Measurements from ENCODE around the gene EEF2KMT. TPM values are rescaled to one million over a fixed set of nuclear protein-coding genes. Genes with fewer than 3 reads are reported as not detected.
"Not testable (repeated sequence)": the region's sequence is repeated elsewhere in the genome, so short reads cannot be mapped to it uniquely, and the experiment has no call there.

EEF2KMT gene
- total and polyA plus RNA-seq, 8 donors, result 7.2 to 16.5 (median 13.0) TPM

- H3K4me3 ChIP-seq; intact Hi-C loops (cut with DNase I); DNase-seq; H3K27ac ChIP-seq; H3K27me3 ChIP-seq; H3K9me3 ChIP-seq; ATAC-seq: not testable (repeated sequence)
- Histone ChIP-seq H3K4me1 (peaks cover 0 to 10% of the 10 kb centered on the region in 2 donors), H3K36me3 (peaks cover 0 to 20% of the 10 kb centered on the region in 2 donors)
These were observed 3.8 kb downstream of the EEF2KMT start for GRCh38 chr16:5093746-5094145.

- H3K9me3 ChIP-seq; H3K27me3 ChIP-seq; H3K27ac ChIP-seq; H3K4me3 ChIP-seq; H3K4me1 ChIP-seq; ATAC-seq; DNase-seq; intact Hi-C loops (cut with DNase I): not testable (repeated sequence)
- peaks cover 0 to 26% of the 10 kb centered on the region in 2 donors for H3K36me3 ChIP-seq
These were observed 4.5 kb downstream of the EEF2KMT start for GRCh38 chr16:5093081-5093480.

- ATAC-seq, result not testable (repeated sequence)
These were observed 7.0 kb downstream of the EEF2KMT start for GRCh38 chr16:5090592-5090991.

GRCh38 chr16:5089911-5090555, 7.6 kb downstream of the EEF2KMT start:
- intact Hi-C loops (cut with DNase I); H3K27ac ChIP-seq; H3K4me1 ChIP-seq; H3K4me3 ChIP-seq; H3K9me3 ChIP-seq; ATAC-seq; H3K27me3 ChIP-seq; DNase-seq: not testable (repeated sequence)
- H3K36me3 ChIP-seq, result peaks cover 0 to 51% of the 10 kb centered on the region in 2 donors

More at GRCh38 chr16:5090592-5090991, 7.0 kb downstream of the EEF2KMT start:
- H3K4me3 ChIP-seq; H3K27ac ChIP-seq; H3K27me3 ChIP-seq; intact Hi-C loops (cut with DNase I); DNase-seq; H3K9me3 ChIP-seq; H3K4me1 ChIP-seq: not testable (repeated sequence)
- H3K36me3 ChIP-seq, result peaks cover 0 to 46% of the 10 kb centered on the region in 2 donors

- H3K27me3 ChIP-seq; intact Hi-C loops (cut with DNase I); H3K27ac ChIP-seq; ATAC-seq; H3K4me3 ChIP-seq; DNase-seq; H3K4me1 ChIP-seq; H3K9me3 ChIP-seq: not testable (repeated sequence)
- H3K36me3 ChIP-seq, result peaks cover 0 to 55% of the 10 kb centered on the region in 2 donors
These were observed 8.7 kb downstream of the EEF2KMT start for GRCh38 chr16:5088936-5089335.

- ATAC-seq; H3K4me3 ChIP-seq; H3K9me3 ChIP-seq; intact Hi-C loops (cut with DNase I); H3K4me1 ChIP-seq; H3K27ac ChIP-seq; H3K27me3 ChIP-seq; DNase-seq: not testable (repeated sequence)
- H3K36me3 ChIP-seq, result peaks cover 0 to 62% of the 10 kb centered on the region in 2 donors
These were observed 9.4 kb downstream of the EEF2KMT start for GRCh38 chr16:5088086-5088790.

GRCh38 chr16:5085716-5086115, 11.9 kb downstream of the EEF2KMT start:
- H3K4me3 ChIP-seq; H3K27ac ChIP-seq; H3K27me3 ChIP-seq; H3K4me1 ChIP-seq; ATAC-seq; H3K9me3 ChIP-seq; intact Hi-C loops (cut with DNase I); DNase-seq: not testable (repeated sequence)
- peaks cover 0 to 88% of the 10 kb centered on the region in 2 donors for H3K36me3 ChIP-seq

GRCh38 chr16:5084802-5085201, 12.8 kb downstream of the EEF2KMT start:
- intact Hi-C loops (cut with DNase I); H3K27ac ChIP-seq; H3K27me3 ChIP-seq; H3K4me3 ChIP-seq; H3K9me3 ChIP-seq; H3K4me1 ChIP-seq; ATAC-seq: not testable (repeated sequence)
- peak in 1 of 4 donors; percentile 26 for DNase-seq
- TF ChIP-seq CTCF (IDR thresholded peaks at IDR 0.05), result peak; percentile 46 to 57
- H3K36me3 ChIP-seq, result peaks cover 0 to 88% of the 10 kb centered on the region in 2 donors

- ATAC-seq; DNase-seq; intact Hi-C loops (cut with DNase I); H3K4me1 ChIP-seq; H3K4me3 ChIP-seq; H3K27me3 ChIP-seq; H3K9me3 ChIP-seq; H3K27ac ChIP-seq: not testable (repeated sequence)
- peaks cover 0 to 88% of the 10 kb centered on the region in 2 donors for H3K36me3 ChIP-seq
These were observed 13.4 kb downstream of the EEF2KMT start for GRCh38 chr16:5084099-5084731.

GRCh38 chr16:5083646-5084045, 13.9 kb downstream of the EEF2KMT start:
- H3K4me1 ChIP-seq; H3K27me3 ChIP-seq; ATAC-seq; intact Hi-C loops (cut with DNase I); H3K4me3 ChIP-seq; H3K27ac ChIP-seq; DNase-seq; H3K9me3 ChIP-seq: not testable (repeated sequence)
- H3K36me3 ChIP-seq, result peaks cover 0 to 88% of the 10 kb centered on the region in 2 donors

- ATAC-seq; H3K4me3 ChIP-seq; H3K27ac ChIP-seq; H3K27me3 ChIP-seq; H3K9me3 ChIP-seq; intact Hi-C loops (cut with DNase I); H3K4me1 ChIP-seq: not testable (repeated sequence)
- H3K36me3 ChIP-seq, result peaks cover 0 to 93% of the 10 kb centered on the region in 2 donors
- peak in 1 of 4 donors; percentile 60 for DNase-seq
These were observed 16.6 kb downstream of the EEF2KMT start for GRCh38 chr16:5080996-5081395.

- H3K27me3 ChIP-seq; H3K9me3 ChIP-seq; H3K4me3 ChIP-seq; intact Hi-C loops (cut with DNase I); DNase-seq; H3K27ac ChIP-seq; ATAC-seq; H3K4me1 ChIP-seq: not testable (repeated sequence)
- H3K36me3 ChIP-seq, result peaks cover 0 to 93% of the 10 kb centered on the region in 2 donors
These were observed 17.1 kb downstream of the EEF2KMT start for GRCh38 chr16:5080461-5080860.

Measured in left lung (tissue), 10 donors.